ENCODE data around the gene HCAR3. TPM values are rescaled to one million over a fixed set of nuclear protein-coding genes. Genes with fewer than 3 reads are reported as not detected.

Gene HCAR3
- total and polyA plus RNA-seq, 2 experiments from 2014 or later, result not detected

DNA sequence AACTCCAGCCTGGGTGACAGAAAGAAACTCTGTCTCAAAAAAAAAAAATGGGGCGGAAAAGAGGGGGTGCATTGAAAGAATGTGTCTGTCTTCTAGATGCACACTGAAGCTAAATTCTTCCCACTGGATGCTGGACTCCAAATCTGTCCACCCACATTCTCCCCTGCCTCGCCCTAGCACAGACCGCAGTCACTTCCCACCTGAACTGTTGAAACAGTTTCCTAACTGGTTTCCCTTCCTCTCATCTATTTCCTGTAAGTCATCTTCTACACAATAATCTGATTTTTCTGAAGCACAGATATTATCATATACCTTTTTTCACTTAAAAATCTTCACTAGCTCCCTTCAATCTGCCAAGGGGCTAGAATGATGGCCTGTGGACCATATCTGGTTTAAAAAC, 15.6 kb upstream of the HCAR3 start:
- Histone ChIP-seq H3K79me2 (replicated peaks; ENCODE audit: insufficient read depth) (no peaks in the 10 kb centered on the region), H3K27me3 (ENCODE audit: insufficient read depth) (no peaks in the 10 kb centered on the region), H3K27ac (ENCODE audit: low read depth) (no peak overlapping the region), H3K4me3 (no peak overlapping the region), H3F3A (replicated peaks; ENCODE audit: low read depth) (no peaks in the 10 kb centered on the region), H3K9me2 (ENCODE audit: insufficient read depth) (no peaks in the 10 kb centered on the region), H4K20me1 (replicated peaks; ENCODE audit: insufficient read depth) (no peaks in the 10 kb centered on the region), H3K36me3 (ENCODE audit: insufficient read depth) (no peaks in the 10 kb centered on the region), H2AFZ (no peak overlapping the region), H3K4me1 (ENCODE audit: insufficient read depth) (no peaks in the 10 kb centered on the region), H3K4me2 (no peak overlapping the region)
- H3K4me1 Mint-ChIP-seq, result peaks cover 7% of the 10 kb centered on the region; the same call in 2 of the 3 replicates
- H3K27me3 Mint-ChIP-seq (ENCODE audit: insufficient read depth, low read depth, poor library complexity), result peaks cover 4% of the 10 kb centered on the region
- peaks cover 2% of the 10 kb centered on the region; the same call in 2 of the 3 replicates for H3K9me3 Mint-ChIP-seq
- no peaks in the 10 kb centered on the region for H3K36me3 Mint-ChIP-seq (ENCODE audit: low read depth)
- no peak overlapping the region for H3K4me3 Mint-ChIP-seq
- DNase-seq (ENCODE audit: low spot score) (no peak), ATAC-seq (no peak)
- no peak for TF ChIP-seq CREB1 (CRISPR knock-in tag; IDR thresholded peaks at IDR 0.05; ENCODE audit: low read depth)
- TF ChIP-seq, protein P1, sequence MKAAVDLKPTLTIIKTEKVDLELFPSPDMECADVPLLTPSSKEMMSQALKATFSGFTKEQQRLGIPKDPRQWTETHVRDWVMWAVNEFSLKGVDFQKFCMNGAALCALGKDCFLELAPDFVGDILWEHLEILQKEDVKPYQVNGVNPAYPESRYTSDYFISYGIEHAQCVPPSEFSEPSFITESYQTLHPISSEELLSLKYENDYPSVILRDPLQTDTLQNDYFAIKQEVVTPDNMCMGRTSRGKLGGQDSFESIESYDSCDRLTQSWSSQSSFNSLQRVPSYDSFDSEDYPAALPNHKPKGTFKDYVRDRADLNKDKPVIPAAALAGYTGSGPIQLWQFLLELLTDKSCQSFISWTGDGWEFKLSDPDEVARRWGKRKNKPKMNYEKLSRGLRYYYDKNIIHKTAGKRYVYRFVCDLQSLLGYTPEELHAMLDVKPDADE (IDR thresholded peaks at IDR 0.05), result no peak
- no peak for TF ChIP-seq NANOG (IDR thresholded peaks at IDR 0.05; ENCODE audit: borderline replicate concordance)
- no peak for TF ChIP-seq EZH2phosphoT487 (IDR thresholded peaks at IDR 0.05; ENCODE audit: unreplicated experiment)
- no peak for TF ChIP-seq REST (IDR thresholded peaks at IDR 0.05; ENCODE audit: unreplicated experiment)
- no peak for TF ChIP-seq ZNF462 (CRISPR knock-in tag; IDR thresholded peaks at IDR 0.05)
- no peak for TF ChIP-seq POLR2AphosphoS5 (IDR thresholded peaks at IDR 0.05; ENCODE audit: low read depth)
- no peak for TF ChIP-seq ZNF331 (CRISPR knock-in tag; IDR thresholded peaks at IDR 0.05; ENCODE audit: low read depth)
- no peak overlapping the region for H3K27ac Mint-ChIP-seq
